Gastrocnemius medialis (tissue), 4 donors: ENCODE measurements around the gene GAL3ST1.

Source experiments
- CTCF ChIP-seq, 5 experiments: fragments of 450-650 bp in 3 of 5; fragments of 200-600 bp in 2 of 5; sonication (generic) in 2 of 5; IDR thresholded peaks in 4 of 5; conservative IDR thresholded peaks in 1 of 5; 1 replicate in 4 of 5; 2 replicates in 1 of 5; pipeline ENCODE4 v1.5.1; 2016 to 2019; ENCODE audit warnings: antibody characterized with exemption in 5 of 5, mild to moderate bottlenecking in 3 of 5, moderate library complexity in 3 of 5
- POLR2A ChIP-seq, 2 donors: fragments of 450-650 bp; IDR thresholded peaks; one replicate each; pipeline ENCODE4 v1.6.1; 2017; ENCODE audit warnings: antibody characterized with exemption in 2 of 2, mild to moderate bottlenecking in 2 of 2, moderate library complexity in 2 of 2

- TF ChIP-seq CTCF (IDR thresholded peaks at IDR 0.05 in 4 of 5, conservative IDR thresholded peaks at IDR 0.05 in 1 of 5) (no peak), POLR2A (IDR thresholded peaks at IDR 0.05) (no peak)
Observed at GRCh38 chr22:30526656-30527055, 47.8 kb downstream of the GAL3ST1 start.
